ENCODE results near the gene NIPBL. TPM values are rescaled to one million over a fixed set of nuclear protein-coding genes. Genes with fewer than 3 reads are reported as not detected.

Gene NIPBL
- total RNA-seq, 1 experiment from 2014 or later, result 45.1 TPM

- no peak for TF ChIP-seq CTCF (IDR thresholded peaks at IDR 0.05 in 2 of 3, conservative IDR thresholded peaks at IDR 0.05 in 1 of 3; ENCODE audit: borderline replicate concordance in 1 of 3, insufficient read depth in 1 of 3, low read depth in 2 of 3, low read length in 2 of 3)
Measured at GRCh38 chr5:37109338-37109737, 232.8 kb downstream of the NIPBL start (continued).

GRCh38 chr5:37110135-37110534 is 233.6 kb downstream of the NIPBL start:
- H3K27me3 ChIP-seq (ENCODE audit: insufficient read depth, low read length), result no peaks in the 10 kb centered on the region
- H4K20me1 ChIP-seq (ENCODE audit: insufficient read depth), result no peaks in the 10 kb centered on the region
- BruUV-seq (replicated peaks), result no TSS peak
- no peak overlapping the region for H3K9ac ChIP-seq (ENCODE audit: low read length)
- no peak overlapping the region for H2AFZ ChIP-seq (ENCODE audit: low read depth, low read length, poor library complexity, severe bottlenecking)
- H3K9me3 ChIP-seq (ENCODE audit: control insufficient read depth in 1 of 2, insufficient read depth in 1 of 2, low read depth in 1 of 2, low read length in 2 of 2), result no peaks in the 10 kb centered on the region
- POLR2A ChIA-PET, result no interaction called here
- DNase-seq (ENCODE audit: low read depth, low spot score) (no peak), ATAC-seq (no peak)
- intact Hi-C loops (cut with micrococcal nuclease), result no loop called here
- H3K4me2 ChIP-seq (ENCODE audit: low read length), result no peak overlapping the region
- no peak overlapping the region for H3K4me3 ChIP-seq (replicated peaks in 1 of 2; ENCODE audit: low read depth in 1 of 2, low read length in 2 of 2)
- no peaks in the 10 kb centered on the region for H3K4me1 ChIP-seq (ENCODE audit: control insufficient read depth in 1 of 2, insufficient read depth in 2 of 2, low read length in 2 of 2)
- RAD21 ChIA-PET (ENCODE audit: low non-redundant PET in 1 of 2, low total read pairs in 2 of 2, uncharacterized antibody in 2 of 2, unreplicated experiment in 2 of 2), result no interaction called here
- H3K9me2 ChIP-seq (ENCODE audit: insufficient read depth), result no peaks in the 10 kb centered on the region
- TF ChIP-seq EGR1 (IDR thresholded peaks at IDR 0.05; ENCODE audit: low read depth) (no peak), EZH2phosphoT487 (IDR thresholded peaks at IDR 0.05; ENCODE audit: borderline replicate concordance) (no peak), FOSL1 (IDR thresholded peaks at IDR 0.05; ENCODE audit: low read depth) (no peak), ZBTB33 (IDR thresholded peaks at IDR 0.05; ENCODE audit: extremely low read depth, insufficient replicate concordance, low read length) (no peak), RAD21 (IDR thresholded peaks at IDR 0.05; ENCODE audit: low read depth) (no peak), JUND (IDR thresholded peaks at IDR 0.05) (no peak), ELF1 (IDR thresholded peaks at IDR 0.05; ENCODE audit: borderline replicate concordance, low read depth) (no peak), TCF7L2 (IDR thresholded peaks at IDR 0.05; ENCODE audit: borderline replicate concordance, extremely low read depth, insufficient read depth, insufficient read length) (no peak), CEBPB (IDR thresholded peaks at IDR 0.05; ENCODE audit: low read depth) (no peak), ZNF274 (IDR thresholded peaks at IDR 0.05; ENCODE audit: low read depth, low read length) (no peak), MAX (IDR thresholded peaks at IDR 0.05) (no peak)
- no peaks in the 10 kb centered on the region; a peak in 1 of 4 replicates for H3K36me3 ChIP-seq (ENCODE audit: control insufficient read depth in 1 of 2, insufficient read depth in 2 of 2, low read length in 2 of 2)
- no peak overlapping the region for H3K27ac ChIP-seq (ENCODE audit: low read depth, low read length)
- no peaks in the 10 kb centered on the region for H3K79me2 ChIP-seq (ENCODE audit: insufficient read depth, low read length)
- CTCF ChIA-PET, result no interaction called here
